Naive thymus-derived CD8-positive, alpha-beta T cell (primary cell): Measurements from ENCODE around the gene TJP3. TPM values are rescaled to one million over a fixed set of nuclear protein-coding genes. Genes with fewer than 3 reads are reported as not detected.

ENCODE experiments used
- ATAC-seq, 2 donors: fragments of 150-1000 bp; cut with Tn5 transposase in 1 of 2; sonication (Bioruptor Pico), chemical (Tn5 transposase) in 1 of 2; 1 replicate in 1 of 2; 2 replicates in 1 of 2; pipeline ENCODE4 v1.10.0; 2021; ENCODE audit warnings: mild to moderate bottlenecking in 2 of 2, moderate library complexity in 2 of 2
- POLR2A ChIA-PET: fragments of 350-600 bp; sonication (Branson Sonifier 250); formaldehyde crosslinking; loops from one replicate; lab custom pipeline; 2021; ENCODE audit warnings: antibody characterized with exemption; lab: Charles Lee
- DNase-seq, 10 donors: peaks; one replicate each; pipeline versions ENCODE4 v3.0.0 to v3.0.0-alpha.2; 2020 to 2022
- H3K27ac Mint-ChIP-seq, 10 donors: one replicate each; pipeline ENCODE4 v1.8.0; 2020 to 2022; ENCODE audit warnings: mild to moderate bottlenecking in 10 of 10, mixed read lengths in 10 of 10, moderate library complexity in 4 of 10, inconsistent platforms in 1 of 10
- H3K27me3 Mint-ChIP-seq, 5 donors: one replicate each; pipeline ENCODE4 v1.8.0; 2021 to 2022; ENCODE audit warnings: mixed read lengths in 5 of 5
- H3K36me3 Mint-ChIP-seq, 3 donors: one replicate each; pipeline ENCODE4 v1.8.0; 2020 to 2022; ENCODE audit warnings: mixed read lengths in 3 of 3, mild to moderate bottlenecking in 2 of 3, inconsistent platforms in 1 of 3
- H3K4me1 Mint-ChIP-seq, 4 donors: one replicate each; pipeline ENCODE4 v1.8.0; 2021 to 2022; ENCODE audit warnings: mixed read lengths in 4 of 4
- H3K4me3 Mint-ChIP-seq, 10 donors: one replicate each; pipeline ENCODE4 v1.8.0; 2020 to 2022; ENCODE audit warnings: mild to moderate bottlenecking in 10 of 10, mixed read lengths in 10 of 10, moderate library complexity in 6 of 10, inconsistent platforms in 1 of 10
- H3K9me3 Mint-ChIP-seq, 9 donors: one replicate each; pipeline ENCODE4 v1.8.0; 2020 to 2022; ENCODE audit warnings: mixed read lengths in 9 of 9, mild to moderate bottlenecking in 3 of 9, inconsistent platforms in 1 of 9, moderate library complexity in 1 of 9
- polyA plus RNA-seq, 3 donors: library from polyadenylated mRNA; unstranded; fragments of 300-500 nt; fragmentation: Illumina TruSeq; gene quantifications; one replicate each; pipeline ENCODE4 v1.2.3, GENCODE V29; 2021
- total RNA-seq, 8 experiments: library from RNA in 2 of 8; stranded (reverse) in 2 of 8; gene quantifications; one replicate each; pipeline ENCODE4 v1.2.3 and lab custom pipeline; 2021 to 2026

The TJP3 gene
- total and polyA plus RNA-seq, 5 experiments from 2014 or later, result 5.2 to 13.0 (median 11.1) TPM

GRCh38 chr19:3769494-3769893 is 61.3 kb downstream of the TJP3 start:
- Mint-ChIP-seq H3K4me3 (no peak overlapping the region), H3K9me3 (no peaks in the 10 kb centered on the region), H3K36me3 (peaks cover 0 to 26% (median 4%) of the 10 kb centered on the region in 3 donors), H3K27ac (peak overlapping the region in 1 of 10 donors; percentile 94), H3K27me3 (no peaks in the 10 kb centered on the region), H3K4me1 (peaks cover 7 to 14% (median 11%) of the 10 kb centered on the region in 4 donors)
- ATAC-seq, result no peak
- POLR2A ChIA-PET, result no interaction called here
- DNase-seq, result no peak

- peaks cover 0 to 22% (median 4%) of the 10 kb centered on the region in 3 donors for H3K36me3 Mint-ChIP-seq
- H3K4me3 Mint-ChIP-seq, result no peak overlapping the region
- no peaks in the 10 kb centered on the region for H3K27me3 Mint-ChIP-seq
- no peaks in the 10 kb centered on the region for H3K9me3 Mint-ChIP-seq
- peaks cover 7 to 14% (median 11%) of the 10 kb centered on the region in 4 donors for H3K4me1 Mint-ChIP-seq
- H3K27ac Mint-ChIP-seq, result peak overlapping the region in 3 of 10 donors; percentile 21 to 62 (median 53)
- no peak for DNase-seq
- POLR2A ChIA-PET, result no interaction called here
- no peak for ATAC-seq
Measured at GRCh38 chr19:3770136-3770999, 62.2 kb downstream of the TJP3 start.

GRCh38 chr19:3771000-3771905 is 63.1 kb downstream of the TJP3 start:
- Mint-ChIP-seq H3K9me3 (no peaks in the 10 kb centered on the region), H3K4me1 (peaks cover 6 to 12% (median 10%) of the 10 kb centered on the region in 4 donors), H3K27ac (peak overlapping the region in 2 of 10 donors; percentile 29 to 73), H3K27me3 (no peaks in the 10 kb centered on the region), H3K4me3 (no peak overlapping the region), H3K36me3 (peaks cover 0 to 17% (median 2%) of the 10 kb centered on the region in 3 donors)
- no peak for ATAC-seq
- POLR2A ChIA-PET, result no interaction called here
- no peak for DNase-seq

GRCh38 chr19:3771906-3772455 is 63.8 kb downstream of the TJP3 start, which contains the start of gene RAX2:
Gene RAX2, minus strand, starts transcription at chr19:3772228. Its CDS starts 486 bp downstream, at chr19:3771742.
- Mint-ChIP-seq H3K27ac (peak within 1 kb of the TSS in 2 of 10 donors; percentile 29 to 73), H3K36me3 (peaks cover 0 to 10% (median 0%) of the 10 kb centered on the region in 3 donors), H3K4me3 (peak within 1 kb of the TSS in 1 of 10 donors; percentile 20), H3K4me1 (peaks cover 0 to 9% (median 3%) of the 10 kb centered on the region in 4 donors), H3K27me3 (no peaks in the 10 kb centered on the region), H3K9me3 (no peaks in the 10 kb centered on the region)
- DNase-seq (peak in 1 of 10 donors; percentile 58), ATAC-seq (no peak)
- POLR2A ChIA-PET, result no interaction called here

- POLR2A ChIA-PET, result no interaction called here
- Mint-ChIP-seq H3K4me1 (peaks cover 0 to 7% (median 2%) of the 10 kb centered on the region in 4 donors), H3K27ac (peak overlapping the region in 1 of 10 donors; percentile 74), H3K9me3 (peaks cover 0 to 2% (median 0%) of the 10 kb centered on the region in 9 donors), H3K4me3 (no peak overlapping the region), H3K27me3 (no peaks in the 10 kb centered on the region), H3K36me3 (peaks cover 0 to 2% (median 0%) of the 10 kb centered on the region in 3 donors)
- DNase-seq (no peak), ATAC-seq (no peak)
Measured at GRCh38 chr19:3773814-3774515, 65.8 kb downstream of the TJP3 start.

GRCh38 chr19:3774621-3775373 is 66.6 kb downstream of the TJP3 start:
- H3K9me3 Mint-ChIP-seq, result peaks cover 0 to 2% (median 0%) of the 10 kb centered on the region in 9 donors
- DNase-seq (no peak), ATAC-seq (no peak)
- H3K4me3 Mint-ChIP-seq, result no peak overlapping the region
- POLR2A ChIA-PET, result interaction anchor here (1.3 kb wide), 1 partner anchor 11 kb away, joined by 5 read pairs; no protein-coding TSS in a partner anchor
- peak overlapping the region in 1 of 10 donors; percentile 74 for H3K27ac Mint-ChIP-seq
- peaks cover 0 to 6% (median under 1%) of the 10 kb centered on the region in 4 donors for H3K4me1 Mint-ChIP-seq
- no peaks in the 10 kb centered on the region for H3K36me3 Mint-ChIP-seq
- H3K27me3 Mint-ChIP-seq, result no peaks in the 10 kb centered on the region

GRCh38 chr19:3775374-3775711 is 67.2 kb downstream of the TJP3 start:
- Mint-ChIP-seq H3K4me3 (no peak overlapping the region), H3K9me3 (peaks cover 0 to 2% (median 0%) of the 10 kb centered on the region in 9 donors), H3K4me1 (peaks cover 0 to 6% (median under 1%) of the 10 kb centered on the region in 4 donors), H3K27ac (no peak overlapping the region), H3K27me3 (no peaks in the 10 kb centered on the region), H3K36me3 (no peaks in the 10 kb centered on the region)
- DNase-seq (no peak), ATAC-seq (no peak)
- POLR2A ChIA-PET, result interaction anchor here (1.3 kb wide), 1 partner anchor 11 kb away, joined by 5 read pairs; no protein-coding TSS in a partner anchor

GRCh38 chr19:3775831-3776230 is 67.6 kb downstream of the TJP3 start:
- peaks cover 0 to 6% (median 2%) of the 10 kb centered on the region in 4 donors for H3K4me1 Mint-ChIP-seq
- POLR2A ChIA-PET, result interaction anchor here (1.3 kb wide), 1 partner anchor 12 kb away, joined by 5 read pairs; no protein-coding TSS in a partner anchor
- no peaks in the 10 kb centered on the region for H3K27me3 Mint-ChIP-seq
- no peak for ATAC-seq
- DNase-seq, result no peak
- peaks cover 0 to under 1% (median 0%) of the 10 kb centered on the region in 3 donors for H3K36me3 Mint-ChIP-seq
- no peak overlapping the region for H3K4me3 Mint-ChIP-seq
- H3K9me3 Mint-ChIP-seq, result peaks cover 0 to 2% (median 0%) of the 10 kb centered on the region in 9 donors
- H3K27ac Mint-ChIP-seq, result no peak overlapping the region

GRCh38 chr19:3776479-3777040 is 68.4 kb downstream of the TJP3 start:
- no peak for ATAC-seq

GRCh38 chr19:3778104-3778867 is 70.1 kb downstream of the TJP3 start:
- H3K27me3 Mint-ChIP-seq, result no peaks in the 10 kb centered on the region
- no peak overlapping the region for H3K27ac Mint-ChIP-seq
- POLR2A ChIA-PET, result no interaction called here
- ATAC-seq, result no peak
- DNase-seq, result no peak
- H3K9me3 Mint-ChIP-seq, result peaks cover 0 to 25% (median 16%) of the 10 kb centered on the region in 9 donors
- H3K4me3 Mint-ChIP-seq, result no peak overlapping the region
- H3K36me3 Mint-ChIP-seq, result peaks cover 6 to 20% (median 12%) of the 10 kb centered on the region in 3 donors
- peaks cover 0 to 9% (median 6%) of the 10 kb centered on the region in 4 donors for H3K4me1 Mint-ChIP-seq

More at GRCh38 chr19:3776479-3777040, 68.4 kb downstream of the TJP3 start:
- Mint-ChIP-seq H3K36me3 (peaks cover 0 to 8% (median 2%) of the 10 kb centered on the region in 3 donors), H3K4me1 (peaks cover 0 to 6% (median 5%) of the 10 kb centered on the region in 4 donors), H3K27ac (no peak overlapping the region), H3K9me3 (peaks cover 0 to 8% (median 5%) of the 10 kb centered on the region in 9 donors), H3K4me3 (no peak overlapping the region), H3K27me3 (no peaks in the 10 kb centered on the region)
- POLR2A ChIA-PET, result no interaction called here
- no peak for DNase-seq
